Hepatocyte (in vitro differentiated cells): ENCODE measurements around the gene TRPC4AP.

Experiments used
- EZH2 ChIP-seq: fragments of 200-600 bp; sonication (generic); IDR thresholded peaks from 2 replicates; pipeline ENCODE4 v1.6.1; 2016; ENCODE audit warnings: antibody characterized with exemption, mild to moderate bottlenecking, borderline replicate concordance
- TF ChIP-seq, protein P1 (sequence below): fragments of 200-600 bp; sonication (generic); IDR thresholded peaks from 2 replicates; pipeline ENCODE4 v1.5.1; 2016; ENCODE audit warnings: antibody characterized with exemption, mild to moderate bottlenecking; ENCODE audit not compliant: poor library complexity

DNA sequence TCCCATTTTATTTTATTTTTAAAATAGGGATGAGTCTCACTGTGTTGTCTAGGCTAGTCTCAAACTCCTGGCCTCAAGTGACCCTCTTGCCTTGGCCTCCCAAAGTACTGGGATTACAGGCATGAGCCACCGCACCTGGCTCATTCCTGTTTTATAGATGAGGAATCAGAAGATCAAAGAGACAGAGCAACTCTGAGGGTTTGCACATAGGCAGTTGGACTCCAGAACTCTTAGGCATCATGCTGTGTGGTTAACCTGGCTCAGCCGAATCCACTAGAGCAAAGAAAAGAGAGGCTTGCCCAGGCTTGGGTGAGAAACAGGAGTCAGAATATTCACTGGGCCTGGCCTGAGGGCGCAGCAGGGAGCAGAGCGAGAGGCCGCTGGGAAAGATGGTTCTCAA lies 127.6 kb downstream of the TRPC4AP start:
- TF ChIP-seq, protein P1, sequence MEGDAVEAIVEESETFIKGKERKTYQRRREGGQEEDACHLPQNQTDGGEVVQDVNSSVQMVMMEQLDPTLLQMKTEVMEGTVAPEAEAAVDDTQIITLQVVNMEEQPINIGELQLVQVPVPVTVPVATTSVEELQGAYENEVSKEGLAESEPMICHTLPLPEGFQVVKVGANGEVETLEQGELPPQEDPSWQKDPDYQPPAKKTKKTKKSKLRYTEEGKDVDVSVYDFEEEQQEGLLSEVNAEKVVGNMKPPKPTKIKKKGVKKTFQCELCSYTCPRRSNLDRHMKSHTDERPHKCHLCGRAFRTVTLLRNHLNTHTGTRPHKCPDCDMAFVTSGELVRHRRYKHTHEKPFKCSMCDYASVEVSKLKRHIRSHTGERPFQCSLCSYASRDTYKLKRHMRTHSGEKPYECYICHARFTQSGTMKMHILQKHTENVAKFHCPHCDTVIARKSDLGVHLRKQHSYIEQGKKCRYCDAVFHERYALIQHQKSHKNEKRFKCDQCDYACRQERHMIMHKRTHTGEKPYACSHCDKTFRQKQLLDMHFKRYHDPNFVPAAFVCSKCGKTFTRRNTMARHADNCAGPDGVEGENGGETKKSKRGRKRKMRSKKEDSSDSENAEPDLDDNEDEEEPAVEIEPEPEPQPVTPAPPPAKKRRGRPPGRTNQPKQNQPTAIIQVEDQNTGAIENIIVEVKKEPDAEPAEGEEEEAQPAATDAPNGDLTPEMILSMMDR: no peak
- TF ChIP-seq EZH2: no peak
